Stimulated activated memory B cell treated with anti-CD40 and anti-IgM and Interleukin-4, amounts not matched to agents 10 μg/mL and 1 μg/mL and 100 μg/mL, for 72 hours (primary cell): ENCODE measurements around the gene EFCAB7.

Experiments used
- ATAC-seq: fragments of 150-1000 bp; cut with Tn5 transposase; 2 replicates; pipeline ENCODE4 v1.10.0; 2021
- H3K27ac Mint-ChIP-seq: one replicate; pipeline ENCODE4 v1.8.0; 2022; ENCODE audit warnings: mild to moderate bottlenecking, mixed read lengths
- H3K27me3 Mint-ChIP-seq: one replicate; pipeline ENCODE4 v1.8.0; 2022; ENCODE audit warnings: mixed read lengths
- H3K36me3 Mint-ChIP-seq: one replicate; pipeline ENCODE4 v1.8.0; 2022; ENCODE audit warnings: mixed read lengths
- H3K4me1 Mint-ChIP-seq: one replicate; pipeline ENCODE4 v1.8.0; 2022; ENCODE audit warnings: mixed read lengths
- H3K4me3 Mint-ChIP-seq: one replicate; pipeline ENCODE4 v1.8.0; 2022; ENCODE audit warnings: mild to moderate bottlenecking, moderate library complexity, mixed read lengths
- H3K9me3 Mint-ChIP-seq: one replicate; pipeline ENCODE4 v1.8.0; 2022; ENCODE audit warnings: mixed read lengths

The EFCAB7 gene

DNA sequence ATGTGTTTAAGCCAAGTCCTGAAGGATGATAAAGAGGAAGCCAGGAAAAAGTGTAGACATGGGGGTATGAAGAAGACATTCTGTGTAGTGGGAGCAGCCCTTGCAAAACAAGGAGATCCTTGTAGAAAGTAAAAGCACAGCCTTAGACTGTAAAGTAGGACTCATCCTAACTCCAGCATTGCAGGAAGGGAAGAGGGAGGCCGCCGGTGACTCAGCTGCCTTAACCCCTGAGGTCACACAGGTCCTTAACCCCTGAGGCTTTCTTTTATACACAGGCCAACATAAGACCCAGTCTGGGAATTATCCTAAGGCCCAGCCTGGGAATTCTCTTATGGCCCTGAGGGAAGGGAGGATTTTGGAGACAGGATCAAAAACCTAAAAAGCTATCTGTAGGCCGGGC, 87.9 kb downstream of the EFCAB7 start:
- Mint-ChIP-seq H3K9me3 (no peaks in the 10 kb centered on the region), H3K4me1 (peaks cover 12% of the 10 kb centered on the region), H3K27ac (no peak overlapping the region), H3K27me3 (no peaks in the 10 kb centered on the region), H3K36me3 (no peaks in the 10 kb centered on the region), H3K4me3 (no peak overlapping the region)
- ATAC-seq, result no peak

DNA sequence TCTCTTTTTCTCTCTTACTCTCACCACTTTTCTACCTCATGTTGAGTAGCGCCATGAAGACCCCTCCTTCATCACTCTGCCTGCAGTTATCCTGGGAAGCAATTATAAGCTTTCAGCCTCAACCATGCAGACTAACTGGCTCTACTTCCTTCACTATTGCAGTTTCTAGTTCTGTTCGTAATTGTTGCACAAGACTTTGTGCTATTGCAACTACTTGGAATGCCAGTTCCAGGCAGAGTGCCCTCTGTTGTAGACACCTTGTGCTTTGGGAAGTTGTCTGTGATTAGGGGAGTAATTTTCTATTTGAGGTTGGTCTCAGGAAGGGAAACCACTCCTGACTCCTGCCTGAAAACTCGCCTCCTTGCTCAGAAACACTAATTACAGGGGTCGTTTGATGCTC, 89.2 kb downstream of the EFCAB7 start:
- no peak overlapping the region for H3K4me3 Mint-ChIP-seq
- H3K36me3 Mint-ChIP-seq, result peaks cover 4% of the 10 kb centered on the region
- no peaks in the 10 kb centered on the region for H3K27me3 Mint-ChIP-seq
- no peaks in the 10 kb centered on the region for H3K9me3 Mint-ChIP-seq
- ATAC-seq, result no peak
- no peak overlapping the region for H3K27ac Mint-ChIP-seq
- H3K4me1 Mint-ChIP-seq, result peaks cover 12% of the 10 kb centered on the region

DNA sequence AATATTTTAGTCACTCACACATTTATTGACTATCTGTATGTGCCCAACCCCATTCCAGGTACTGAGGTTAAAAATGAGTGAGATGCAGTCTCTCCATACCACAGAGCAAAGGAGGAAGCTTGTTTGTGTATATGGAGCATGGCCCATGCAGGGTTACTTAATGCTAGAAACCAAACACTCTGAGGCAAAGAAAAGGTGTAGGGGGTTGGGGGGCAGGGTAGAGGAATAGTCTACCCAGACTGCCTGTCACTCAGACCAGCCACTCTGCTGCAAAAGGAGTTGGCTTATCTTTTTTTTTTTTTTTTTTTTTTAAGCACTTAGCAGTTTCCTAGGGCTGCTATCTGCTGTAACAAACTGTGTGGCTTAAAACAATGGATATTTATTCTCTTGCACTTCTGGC, 89.6 kb downstream of the EFCAB7 start:
- Mint-ChIP-seq H3K4me3 (no peak overlapping the region), H3K27ac (peak overlapping the region; percentile 22), H3K9me3 (no peaks in the 10 kb centered on the region), H3K36me3 (peaks cover 4% of the 10 kb centered on the region), H3K4me1 (peaks cover 12% of the 10 kb centered on the region), H3K27me3 (no peaks in the 10 kb centered on the region)
- no peak for ATAC-seq

DNA sequence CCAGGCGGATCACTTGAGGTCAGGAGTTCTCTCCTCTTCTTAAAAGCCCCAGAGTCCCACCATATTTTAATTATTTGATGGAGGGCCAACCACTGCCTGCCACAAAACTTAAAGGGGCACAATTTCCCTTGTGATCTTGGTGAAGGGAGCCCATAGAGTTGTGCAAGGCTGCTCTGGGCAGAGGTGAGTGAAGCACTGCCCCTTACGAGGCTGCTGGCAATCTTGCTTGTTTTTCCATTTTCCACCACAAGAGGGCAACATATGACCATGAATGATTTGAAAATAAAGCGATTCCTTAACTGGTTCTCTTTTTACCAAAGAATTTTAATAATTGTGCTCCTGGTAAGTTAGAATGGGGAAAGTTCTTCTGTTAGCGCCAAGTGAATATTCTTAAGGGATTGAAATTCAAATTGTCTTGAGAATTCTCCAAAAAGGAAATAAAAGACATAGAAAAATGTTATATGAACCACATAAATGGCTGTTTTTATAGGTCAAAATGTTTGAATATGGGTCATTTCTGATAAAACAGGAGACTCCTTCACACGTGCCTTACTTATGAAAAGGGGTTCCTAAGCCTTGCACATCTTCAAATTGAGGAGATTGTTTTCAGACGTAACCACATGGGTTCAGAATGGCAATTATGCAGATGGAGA, 92.6 kb downstream of the EFCAB7 start:
- Mint-ChIP-seq H3K4me1 (peaks cover 6% of the 10 kb centered on the region), H3K4me3 (no peak overlapping the region), H3K9me3 (no peaks in the 10 kb centered on the region), H3K27ac (no peak overlapping the region), H3K36me3 (peaks cover 6% of the 10 kb centered on the region), H3K27me3 (no peaks in the 10 kb centered on the region)
- peak; percentile 62 for ATAC-seq

DNA sequence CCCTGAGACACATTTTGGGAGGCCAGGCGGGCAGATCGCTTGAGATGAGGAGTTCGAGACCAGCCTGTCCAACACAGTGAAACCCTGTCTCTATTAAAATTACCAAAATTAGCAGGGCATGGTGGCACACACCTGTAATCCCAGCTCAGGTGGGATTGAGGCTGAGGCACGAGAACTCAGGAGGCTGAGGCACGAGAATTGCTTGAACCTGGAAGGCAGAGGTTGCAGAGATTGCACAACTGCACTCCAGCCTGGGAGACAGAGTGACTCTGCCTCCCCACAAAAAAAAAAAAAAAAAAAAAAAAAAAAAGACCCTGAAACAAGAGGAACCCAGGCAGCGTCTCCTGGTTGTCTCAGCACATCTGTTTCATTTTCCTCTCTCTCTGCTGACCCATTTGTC, 94.1 kb downstream of the EFCAB7 start:
- no peak overlapping the region for H3K4me3 Mint-ChIP-seq
- no peak overlapping the region for H3K27ac Mint-ChIP-seq
- H3K9me3 Mint-ChIP-seq, result no peaks in the 10 kb centered on the region
- peaks cover 9% of the 10 kb centered on the region for H3K36me3 Mint-ChIP-seq
- peaks cover 6% of the 10 kb centered on the region for H3K4me1 Mint-ChIP-seq
- no peaks in the 10 kb centered on the region for H3K27me3 Mint-ChIP-seq
- ATAC-seq, result no peak

DNA sequence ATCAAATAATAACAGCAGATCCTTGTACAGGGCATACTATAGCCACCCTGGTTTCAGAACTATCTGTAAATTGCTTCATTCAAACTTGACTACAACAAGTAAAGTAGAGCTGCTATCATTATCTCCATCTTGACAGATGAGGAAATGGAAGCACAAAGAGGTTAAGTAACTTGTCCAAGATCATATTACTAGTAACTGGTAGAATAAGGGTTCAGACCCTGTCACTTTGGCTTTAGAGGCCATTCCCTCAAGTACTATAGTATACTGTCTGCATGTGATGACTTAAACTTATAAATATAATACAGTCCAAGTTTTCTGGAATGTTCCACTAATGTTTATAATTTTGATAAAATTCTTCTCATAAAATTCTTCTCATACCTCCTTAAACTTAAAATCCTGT, 94.7 kb downstream of the EFCAB7 start:
- ATAC-seq, result no peak
- H3K27ac Mint-ChIP-seq, result no peak overlapping the region
- H3K9me3 Mint-ChIP-seq, result no peaks in the 10 kb centered on the region
- H3K36me3 Mint-ChIP-seq, result peaks cover 9% of the 10 kb centered on the region
- peaks cover 6% of the 10 kb centered on the region for H3K4me1 Mint-ChIP-seq
- H3K27me3 Mint-ChIP-seq, result no peaks in the 10 kb centered on the region
- H3K4me3 Mint-ChIP-seq, result no peak overlapping the region

DNA sequence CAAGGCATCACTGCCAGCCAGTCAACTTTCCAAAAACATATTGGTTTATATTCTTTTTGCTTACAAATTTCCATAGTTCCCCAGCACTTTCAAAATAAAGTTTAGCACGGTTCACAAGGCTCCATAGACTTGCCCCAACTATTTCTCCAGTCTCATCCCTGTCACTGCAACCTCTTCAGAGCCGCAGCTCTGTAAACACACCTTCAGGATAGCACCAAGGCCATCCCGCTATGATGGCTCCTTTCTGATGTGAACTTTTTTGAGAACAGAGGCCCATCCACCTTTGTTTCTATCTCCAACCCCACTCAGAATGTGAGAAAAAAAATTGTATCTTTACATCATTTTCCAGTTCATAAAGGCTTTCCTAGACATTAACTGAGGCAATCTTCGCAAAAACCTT, 96.2 kb downstream of the EFCAB7 start:
- peaks cover 14% of the 10 kb centered on the region for H3K36me3 Mint-ChIP-seq
- no peaks in the 10 kb centered on the region for H3K27me3 Mint-ChIP-seq
- H3K4me3 Mint-ChIP-seq, result no peak overlapping the region
- ATAC-seq, result no peak
- no peaks in the 10 kb centered on the region for H3K9me3 Mint-ChIP-seq
- no peak overlapping the region for H3K27ac Mint-ChIP-seq
- no peaks in the 10 kb centered on the region for H3K4me1 Mint-ChIP-seq

DNA sequence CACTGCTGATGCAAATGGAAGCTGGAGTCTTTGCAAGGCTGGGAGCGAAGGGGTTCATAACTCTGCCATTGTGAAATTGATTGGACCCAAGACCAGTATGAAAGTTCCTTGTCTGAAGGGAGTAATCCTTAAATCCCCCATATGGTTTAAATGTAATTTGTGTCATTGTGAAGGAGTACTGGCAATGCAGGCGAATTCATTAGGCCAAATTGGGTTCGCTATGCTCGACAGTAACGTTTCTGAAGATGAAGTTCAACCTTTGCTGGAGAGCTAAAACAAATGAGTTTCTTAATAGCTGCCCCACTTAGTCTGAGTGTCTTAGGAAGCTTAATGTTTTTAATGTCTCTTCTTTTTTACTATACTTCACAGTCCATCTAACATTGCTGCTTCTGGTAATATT, 97.3 kb downstream of the EFCAB7 start:
- H3K4me1 Mint-ChIP-seq, result no peaks in the 10 kb centered on the region
- H3K27ac Mint-ChIP-seq, result no peak overlapping the region
- no peaks in the 10 kb centered on the region for H3K27me3 Mint-ChIP-seq
- ATAC-seq, result no peak
- no peak overlapping the region for H3K4me3 Mint-ChIP-seq
- peaks cover 14% of the 10 kb centered on the region for H3K36me3 Mint-ChIP-seq
- H3K9me3 Mint-ChIP-seq, result no peaks in the 10 kb centered on the region

DNA sequence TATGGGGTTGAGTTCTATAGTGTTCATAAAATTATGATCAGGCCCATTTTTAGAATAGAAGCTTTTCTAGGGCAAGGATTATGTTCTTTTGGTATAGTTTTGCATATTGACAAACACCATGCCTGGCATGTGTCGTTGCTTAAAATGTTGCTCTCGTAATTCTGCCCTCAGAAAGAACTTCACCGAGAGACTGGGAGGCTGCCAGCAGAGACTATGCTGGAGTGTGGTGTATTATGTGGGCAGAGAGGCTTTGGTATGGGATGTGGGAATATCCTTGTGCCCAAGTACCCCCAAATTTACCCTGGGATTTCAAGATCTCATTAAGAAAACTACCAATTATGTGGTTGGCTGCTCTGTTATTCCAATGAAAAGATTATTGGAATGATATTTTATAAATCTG, 97.8 kb downstream of the EFCAB7 start:
- Mint-ChIP-seq H3K9me3 (no peaks in the 10 kb centered on the region), H3K27me3 (no peaks in the 10 kb centered on the region), H3K27ac (no peak overlapping the region), H3K36me3 (peaks cover 14% of the 10 kb centered on the region), H3K4me3 (no peak overlapping the region), H3K4me1 (no peaks in the 10 kb centered on the region)
- no peak for ATAC-seq

DNA sequence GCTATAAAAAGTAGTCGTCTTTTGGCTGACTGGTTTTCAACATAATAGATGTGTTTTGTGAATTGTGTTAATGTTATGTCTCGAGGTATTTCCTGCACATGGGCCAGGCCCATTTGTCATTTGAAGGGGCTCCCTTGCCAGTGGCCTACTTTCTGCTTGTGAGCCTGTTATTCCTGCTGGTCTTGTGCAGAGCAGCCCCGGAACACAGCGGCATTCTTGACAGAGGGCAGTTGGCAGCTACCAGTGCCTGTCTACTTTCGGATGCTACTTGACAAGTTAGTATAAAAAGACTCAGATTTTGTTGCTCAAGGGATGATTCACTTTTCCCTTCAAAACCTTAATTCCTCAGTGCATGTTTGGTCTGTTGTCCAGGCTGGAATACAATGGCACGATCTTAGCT, 98.4 kb downstream of the EFCAB7 start:
- H3K4me1 Mint-ChIP-seq, result no peaks in the 10 kb centered on the region
- no peaks in the 10 kb centered on the region for H3K9me3 Mint-ChIP-seq
- H3K36me3 Mint-ChIP-seq, result peaks cover 14% of the 10 kb centered on the region
- no peak overlapping the region for H3K27ac Mint-ChIP-seq
- H3K27me3 Mint-ChIP-seq, result no peaks in the 10 kb centered on the region
- H3K4me3 Mint-ChIP-seq, result no peak overlapping the region
- ATAC-seq, result no peak
